A204.1 (cell line): Measurements from ENCODE around the gene CGB7.
"Not testable (repeated sequence)": the region's sequence is repeated elsewhere in the genome, so short reads cannot be mapped to it uniquely, and the experiment has no call there.

Experiments
- FAIRE-seq: peaks from 2 replicates; lab custom pipeline; 2012; peaks lifted over from hg19 to GRCh38; lab: Jason Lieb, UNC

CGB7 gene

DNA sequence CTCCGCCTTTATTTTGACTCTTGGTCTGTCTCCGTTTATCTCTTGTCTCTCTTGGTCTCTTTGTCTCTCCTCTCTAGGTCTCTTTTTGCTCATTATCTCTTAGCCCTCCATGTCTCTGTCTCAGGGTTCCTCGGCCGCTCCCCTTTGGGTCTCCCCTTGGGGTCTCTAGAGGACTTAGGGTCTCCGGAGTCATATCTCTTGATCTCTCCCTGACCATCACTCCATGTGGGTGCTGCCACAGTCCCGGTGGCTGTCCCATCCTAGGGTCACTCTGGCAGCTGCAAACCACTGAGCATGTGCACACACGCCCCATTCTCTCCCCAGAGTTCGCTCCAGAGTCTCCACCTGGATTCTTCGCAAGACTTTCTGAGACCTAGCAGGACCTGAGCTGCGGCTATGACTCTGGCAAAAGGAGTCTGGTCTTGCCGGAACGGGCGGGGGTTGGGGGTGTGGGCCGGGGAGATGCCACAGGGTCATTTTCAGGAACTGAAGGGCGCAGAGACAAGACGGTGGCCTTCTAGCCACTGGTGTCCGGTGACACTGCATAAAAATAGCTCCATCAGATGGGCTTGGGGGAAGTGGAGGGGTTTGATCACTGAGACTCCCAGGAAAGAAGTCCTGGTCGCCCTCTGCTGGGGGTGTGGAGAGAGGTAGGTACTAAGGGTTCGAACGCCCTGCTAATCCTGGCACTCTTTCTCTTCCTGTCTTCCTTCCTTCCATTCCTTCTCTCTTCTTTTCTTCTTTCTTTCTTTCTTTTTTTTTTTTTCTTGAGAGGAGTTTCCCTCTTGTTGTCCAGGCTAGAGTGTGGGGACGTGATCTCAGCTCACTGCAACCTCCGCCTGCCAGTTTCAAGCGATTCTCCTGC lies 16.2 kb upstream of the CGB7 start:
- no peak for FAIRE-seq

DNA sequence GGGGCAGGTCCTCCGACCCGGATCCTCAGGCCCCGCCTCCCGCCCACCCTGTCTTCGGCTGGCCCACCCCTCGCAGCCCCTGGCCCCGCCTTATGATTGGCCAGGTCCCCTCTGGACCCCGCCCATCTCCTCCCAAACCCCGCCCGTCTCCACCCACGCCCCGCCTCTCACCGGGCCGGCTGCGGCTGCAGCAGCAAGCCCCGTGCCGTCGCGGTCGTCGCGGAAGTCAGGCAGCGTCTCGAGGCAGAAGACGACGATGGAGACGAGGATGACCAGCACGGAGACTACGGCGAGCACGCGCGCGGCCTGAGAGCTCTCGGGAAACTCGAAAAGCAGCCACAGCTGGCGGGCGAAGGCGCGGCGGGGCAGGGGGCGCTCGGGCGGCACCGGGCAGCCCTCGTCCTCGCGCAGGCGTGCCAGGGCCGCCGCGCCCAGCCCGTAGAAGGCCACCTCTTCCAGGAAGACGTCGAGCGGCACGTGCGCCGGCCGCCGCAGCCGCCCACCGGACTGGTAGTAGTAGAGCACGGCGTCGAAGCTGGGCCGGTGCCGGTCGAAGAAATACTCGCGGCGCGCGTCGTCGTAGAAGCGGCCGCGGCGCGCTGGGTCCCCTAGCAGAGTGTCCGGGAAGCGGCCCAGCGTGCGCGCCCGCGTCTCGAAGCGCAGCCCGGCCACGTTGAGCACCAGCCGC lies 14.5 kb upstream of the CGB7 start:
- FAIRE-seq = no peak

DNA sequence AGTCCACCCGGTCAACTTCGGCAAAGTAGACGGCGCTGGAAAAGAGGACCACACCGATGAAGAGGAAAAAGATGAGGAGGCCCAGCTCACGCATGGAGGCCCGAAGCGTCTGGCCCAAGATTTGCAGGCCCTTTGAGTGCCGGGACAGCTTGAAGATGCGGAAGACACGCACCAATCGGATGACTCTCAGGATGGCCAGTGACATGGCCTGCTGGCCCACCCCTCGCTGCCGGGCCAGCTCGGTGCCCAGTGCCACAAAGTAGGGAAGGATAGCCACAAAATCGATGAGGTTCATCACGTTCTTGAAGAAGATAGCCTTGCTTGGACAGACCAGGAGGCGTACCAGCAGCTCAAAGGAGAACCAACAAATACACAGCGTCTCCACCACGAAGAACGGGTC lies 12.9 kb upstream of the CGB7 start:
- no peak for FAIRE-seq

DNA sequence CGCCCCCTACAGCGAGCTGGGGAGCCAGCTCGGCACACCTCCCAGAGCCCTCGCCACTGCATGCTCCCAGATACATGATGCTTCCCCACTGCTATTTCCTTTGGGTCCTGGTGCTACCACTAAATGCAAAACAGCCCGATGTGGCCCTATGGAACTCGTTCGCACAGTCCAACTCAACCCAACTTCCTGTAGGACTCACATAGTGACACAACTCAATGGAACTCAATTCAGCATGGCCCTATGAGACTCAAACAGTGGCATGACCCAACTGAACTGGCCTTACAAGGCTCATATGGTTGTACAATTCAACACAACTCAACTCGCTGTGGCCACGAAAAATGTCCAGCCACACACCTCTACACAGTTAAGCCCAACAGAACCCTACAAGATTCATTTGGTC lies 11.5 kb upstream of the CGB7 start:
- FAIRE-seq = no peak

DNA sequence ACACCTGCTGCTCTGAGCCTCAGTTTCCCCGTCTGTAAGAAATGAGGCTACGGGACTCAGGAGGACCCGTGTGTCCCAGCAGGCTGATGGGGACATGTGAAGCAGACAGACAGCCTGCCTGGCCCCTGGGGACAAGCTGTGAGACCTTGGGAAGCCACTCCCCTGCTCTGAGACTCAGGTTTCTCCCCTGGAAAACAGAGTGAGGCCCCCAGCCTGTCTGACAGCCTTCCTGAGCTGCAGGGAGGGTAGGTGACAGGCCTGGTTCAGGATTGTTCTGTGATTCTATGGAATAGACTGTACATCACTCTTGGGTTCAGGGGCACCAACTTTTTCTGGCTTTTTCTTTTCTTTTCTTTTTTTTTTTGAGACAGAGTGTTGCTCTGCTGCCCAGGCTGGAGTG lies 10.0 kb upstream of the CGB7 start:
- no peak for FAIRE-seq

DNA sequence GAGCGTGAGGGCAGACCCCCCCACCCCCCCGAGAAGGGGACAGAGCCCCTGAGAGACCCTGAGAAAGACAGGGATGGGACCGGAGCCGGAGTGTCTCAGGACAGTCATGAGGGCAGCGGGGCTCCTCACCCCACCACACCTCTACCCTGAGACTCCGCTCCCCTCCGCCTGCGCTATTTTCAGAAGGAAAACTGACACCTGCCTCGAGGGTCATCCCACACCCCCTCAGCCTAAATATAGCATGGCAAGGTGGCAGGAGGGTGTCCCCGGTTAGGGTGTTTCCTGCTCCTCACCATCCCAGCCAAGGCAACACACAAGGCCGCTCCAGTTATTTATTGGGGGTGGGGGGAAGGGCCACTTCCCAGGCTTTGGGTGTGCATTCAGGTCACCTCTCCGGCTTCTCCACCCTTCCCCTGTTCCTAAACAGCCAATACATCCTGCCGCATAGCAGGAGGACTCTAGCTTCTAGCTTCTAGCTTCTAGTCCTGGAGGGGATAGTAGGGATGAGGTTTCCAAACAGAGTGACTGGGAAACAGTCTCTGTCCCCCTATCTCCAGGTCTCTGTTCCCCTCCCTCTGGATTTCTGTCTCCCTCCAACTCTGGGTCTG lies 8.5 kb upstream of the CGB7 start:
- FAIRE-seq = no peak

DNA sequence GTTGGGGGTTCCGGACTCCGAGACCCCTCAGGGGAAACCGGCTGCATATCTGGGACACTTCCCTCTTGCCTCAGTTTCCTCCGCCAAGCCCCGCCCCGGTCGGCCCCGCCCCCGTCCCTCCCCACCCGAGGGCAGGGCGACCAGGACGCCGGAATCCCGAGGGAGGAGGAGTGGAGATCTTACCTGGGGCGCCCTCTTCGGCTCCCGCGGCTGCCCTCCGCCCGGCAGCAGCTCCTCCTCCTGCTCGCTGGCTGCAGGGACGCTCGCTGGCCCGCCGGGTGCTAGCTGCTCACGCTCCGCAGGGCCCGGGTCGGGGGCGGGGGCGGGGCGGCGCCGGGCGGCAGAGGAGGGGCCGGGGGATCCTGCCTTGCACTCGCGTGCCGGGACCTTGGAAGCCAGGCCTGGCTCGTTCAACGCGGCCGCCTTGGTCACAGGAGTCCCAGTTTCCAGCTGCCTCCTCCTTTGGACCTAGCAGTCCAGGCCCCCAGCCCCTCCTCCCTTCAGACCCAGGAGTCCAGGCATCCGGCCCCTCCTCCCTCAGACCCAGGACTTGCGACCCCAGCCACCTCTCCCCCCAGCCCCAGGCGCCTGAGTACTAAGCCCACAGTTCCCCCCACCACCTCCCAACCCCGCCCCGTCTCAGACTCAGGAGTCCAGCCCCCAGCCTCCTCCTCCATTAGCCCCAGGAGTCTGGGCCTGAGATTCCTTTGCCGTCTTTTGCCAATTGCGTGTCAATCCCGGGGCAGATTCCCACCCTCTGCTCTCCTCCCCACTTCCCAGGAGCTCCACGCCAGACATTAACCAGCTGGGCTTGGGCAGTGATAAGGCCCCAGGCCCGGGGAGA lies 7.4 kb upstream of the CGB7 start, which contains the start of gene NTF4:
Gene NTF4, minus strand, starts transcription at position 51 of the 844 bp plus-strand sequence. CDS start 2,821 bp downstream, outside the sequence.
- no peak for FAIRE-seq

DNA sequence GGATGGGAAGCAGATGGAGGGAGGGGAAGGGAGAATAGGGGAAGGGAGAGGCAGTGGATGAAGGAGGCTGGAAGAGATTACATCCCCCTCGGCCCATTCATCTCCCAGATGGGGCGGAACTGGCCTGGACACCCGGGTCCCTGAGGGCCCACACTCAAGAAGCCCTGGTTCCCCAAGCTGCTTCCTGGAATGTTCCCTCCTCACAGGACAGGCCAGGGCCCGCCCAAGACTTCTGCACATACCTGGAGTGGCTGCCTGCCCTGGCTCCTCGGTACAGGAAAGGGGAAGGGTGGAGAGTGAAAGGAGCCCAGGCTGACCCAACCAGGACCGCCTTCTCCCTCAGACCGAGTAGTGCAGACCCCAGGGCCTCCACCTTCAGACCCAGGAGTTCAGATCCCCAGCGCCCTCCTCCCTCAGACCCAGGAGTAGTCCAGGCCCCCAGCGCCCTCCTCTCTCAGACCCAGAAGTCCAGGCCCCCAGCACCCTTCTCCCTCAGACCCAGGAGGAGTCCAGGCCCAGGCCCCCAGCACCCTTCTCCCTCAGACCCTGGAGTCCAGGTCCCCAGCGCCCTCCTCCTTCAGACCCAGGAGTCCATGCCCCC lies 6.6 kb upstream of the CGB7 start:
- FAIRE-seq = no peak

DNA sequence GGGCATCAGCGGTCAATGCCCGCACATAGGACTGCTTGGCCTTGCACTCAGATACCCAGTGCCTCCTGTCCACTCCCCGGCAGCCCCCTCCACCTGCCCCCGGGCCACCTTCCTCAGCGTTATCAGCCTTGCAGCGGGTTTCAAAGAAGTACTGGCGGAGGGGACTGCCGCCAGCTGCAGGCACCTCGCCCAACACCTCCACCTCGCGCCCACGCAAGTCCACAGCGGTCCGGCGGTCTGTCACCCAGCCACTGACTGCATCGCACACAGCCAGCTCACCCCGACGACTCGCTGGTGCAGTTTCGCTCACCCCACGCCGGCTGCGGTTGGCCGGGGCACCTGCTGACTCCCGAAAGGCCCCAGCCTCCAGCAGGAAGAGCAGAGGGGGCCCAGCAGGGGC lies 3.9 kb upstream of the CGB7 start:
- FAIRE-seq = no peak

DNA sequence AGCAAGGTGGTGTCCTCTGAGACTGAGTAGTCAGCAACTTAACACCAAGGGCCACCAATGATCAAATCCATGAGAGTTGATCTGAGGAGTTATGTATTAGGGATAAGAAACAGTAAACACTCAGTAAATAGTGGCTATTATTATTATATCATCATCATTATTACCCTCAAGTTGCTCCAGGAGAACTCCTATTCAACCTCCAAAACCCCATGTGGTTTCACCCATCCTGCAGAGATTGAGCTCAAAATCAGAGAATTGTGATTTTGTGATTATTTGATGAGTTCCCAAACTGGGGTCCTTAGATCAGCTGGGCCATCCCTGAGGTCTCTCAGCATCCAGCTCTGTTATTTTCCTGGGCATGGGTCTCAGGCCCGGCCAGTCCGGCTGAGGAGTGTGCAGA lies 3.5 kb upstream of the CGB7 start:
- FAIRE-seq = no peak

DNA sequence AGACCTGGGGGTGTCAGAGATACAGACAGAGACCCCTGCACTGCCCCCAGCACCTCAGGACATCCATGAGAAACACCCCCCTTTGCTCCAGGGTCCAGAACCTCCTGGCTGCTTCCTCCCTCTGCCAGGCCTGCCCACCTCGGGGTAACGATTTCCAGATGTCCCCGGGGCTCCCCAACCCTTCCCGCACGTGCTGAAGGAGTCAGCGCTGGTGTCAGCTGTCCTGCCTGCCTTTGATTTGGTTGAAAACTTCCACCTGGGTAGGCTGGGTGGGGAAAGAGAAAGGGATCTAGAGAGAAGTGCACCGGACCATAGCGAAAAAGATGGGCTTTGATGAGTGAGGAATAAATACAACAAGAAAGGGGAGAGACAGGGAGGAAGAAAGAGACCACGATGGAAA lies 1.5 kb upstream of the CGB7 start:
- no peak for FAIRE-seq

DNA sequence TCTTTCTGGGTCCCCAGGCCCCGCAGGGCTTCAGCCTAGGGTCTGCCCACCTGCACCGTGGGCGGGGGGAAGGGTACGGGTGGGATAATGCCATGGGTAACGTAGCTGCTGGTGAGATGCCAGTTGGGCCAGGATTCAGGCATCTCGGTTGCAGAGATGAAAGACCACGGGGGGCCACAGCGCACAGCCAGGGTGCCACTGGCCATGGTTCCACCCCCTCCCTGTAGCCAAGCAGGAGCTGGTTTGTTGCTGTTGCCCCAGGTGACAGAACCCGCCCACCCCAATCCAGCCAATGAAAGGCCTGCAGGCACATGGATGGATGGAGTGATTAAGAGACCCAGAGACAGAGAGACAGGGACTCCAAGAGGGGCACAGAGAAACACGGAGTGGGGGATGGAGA lies 1.0 kb upstream of the CGB7 start:
- FAIRE-seq = no peak

DNA sequence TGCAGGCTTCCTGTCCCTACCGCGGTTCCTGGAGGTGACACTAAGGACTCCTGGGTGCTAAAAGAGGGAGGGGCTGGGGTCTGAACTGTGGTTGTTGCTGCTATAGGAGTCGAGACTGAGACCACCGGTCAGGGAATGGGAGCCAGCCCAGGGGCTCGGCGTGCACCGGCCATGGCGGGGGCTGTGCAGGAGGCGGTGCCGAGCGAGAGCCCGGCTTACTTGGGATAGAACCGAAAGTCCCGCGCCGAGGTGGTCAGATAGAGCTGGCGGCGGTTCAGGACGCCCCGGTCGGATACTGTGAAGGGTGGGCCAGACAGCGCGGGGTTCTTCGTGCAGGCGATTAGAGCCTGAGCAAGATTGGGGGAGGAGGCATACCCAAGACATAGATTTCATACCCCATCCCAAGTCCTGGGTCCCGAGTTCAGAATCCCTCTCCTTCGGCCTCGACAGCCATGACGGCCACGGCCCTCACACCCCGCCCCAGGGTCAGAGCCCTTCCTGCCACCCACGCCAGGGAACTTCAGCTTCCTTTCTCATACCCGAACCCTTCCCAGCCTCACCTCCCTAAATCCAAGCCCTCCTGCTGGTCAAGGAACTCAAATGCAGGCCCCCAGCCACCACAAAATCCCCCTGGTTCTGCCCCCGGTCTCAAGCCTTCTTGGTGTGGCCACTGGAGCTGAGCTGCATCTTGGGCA lies 500 bp downstream of the CGB7 start:
- FAIRE-seq = not testable (repeated sequence)

DNA sequence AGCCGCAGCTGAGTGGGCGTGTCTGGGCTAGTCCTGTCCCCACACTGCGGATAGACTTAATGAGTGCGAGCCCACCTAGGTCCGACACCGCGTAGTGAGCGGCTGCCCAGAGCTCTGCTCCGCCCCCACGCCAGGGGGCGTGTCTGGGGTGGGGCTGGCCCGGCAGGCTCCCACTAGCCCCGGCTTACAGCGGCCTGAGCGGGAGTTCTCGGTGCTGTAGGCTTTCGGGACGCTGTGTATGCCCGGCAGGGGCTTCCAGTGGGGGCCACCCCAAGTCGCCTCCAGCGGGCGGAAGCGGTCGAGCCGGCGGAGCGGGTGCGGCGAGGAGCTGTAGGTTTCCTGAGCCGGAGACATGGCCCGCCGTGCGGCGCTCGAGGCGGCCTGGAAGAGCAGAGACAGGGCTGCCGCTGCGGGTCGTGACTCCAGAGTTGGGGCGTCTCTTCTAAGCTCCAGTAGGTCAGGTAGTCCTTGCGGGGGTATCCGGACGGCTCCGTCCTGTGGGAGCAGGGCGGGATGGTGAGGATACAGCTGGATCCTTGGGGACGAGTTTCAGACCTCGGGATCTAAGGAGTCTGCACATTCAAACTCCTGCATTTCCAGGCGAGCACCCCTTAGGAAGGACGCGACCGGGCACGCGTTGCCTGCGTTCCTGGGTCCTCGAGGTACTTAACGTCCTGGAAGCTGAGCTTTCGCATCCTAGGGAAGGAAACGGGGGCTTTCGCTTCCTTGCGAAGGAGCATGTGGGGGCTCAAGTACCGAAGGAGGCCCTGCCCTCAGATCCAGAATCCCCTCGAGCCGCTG lies 1.2 kb downstream of the CGB7 start:
- FAIRE-seq = no peak

DNA sequence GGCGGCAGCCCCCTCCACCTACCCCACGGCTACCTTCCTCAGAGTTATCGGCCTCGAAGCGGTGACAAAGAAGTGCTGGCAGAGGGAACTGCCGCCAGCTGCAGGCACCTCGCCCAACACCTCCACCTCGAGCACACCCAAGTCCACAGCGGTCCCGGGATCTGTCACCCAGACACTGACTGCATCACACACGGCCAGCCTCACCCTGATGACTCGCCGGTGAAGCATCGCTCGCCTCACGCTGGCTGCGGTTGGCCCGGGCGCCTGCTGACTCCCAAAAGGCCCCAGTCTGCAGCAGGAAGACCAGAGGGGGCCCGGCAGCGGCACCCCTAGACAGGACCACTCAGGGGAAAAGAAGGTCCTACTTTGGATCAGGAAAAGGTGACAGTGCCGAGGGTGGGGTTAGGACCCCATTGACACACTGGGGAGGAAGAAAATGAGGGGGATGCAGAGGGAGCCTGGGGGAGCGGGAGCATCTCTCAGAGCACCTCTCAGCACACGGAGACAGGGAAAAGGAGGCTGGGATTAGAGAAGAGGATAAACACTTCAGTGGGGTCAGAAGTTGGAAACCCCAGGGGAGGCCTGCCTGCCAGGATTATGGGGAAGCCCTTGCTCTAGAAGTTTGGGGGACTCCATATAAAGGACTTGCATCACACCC lies 7.0 kb downstream of the CGB7 start:
- not testable (repeated sequence) for FAIRE-seq

DNA sequence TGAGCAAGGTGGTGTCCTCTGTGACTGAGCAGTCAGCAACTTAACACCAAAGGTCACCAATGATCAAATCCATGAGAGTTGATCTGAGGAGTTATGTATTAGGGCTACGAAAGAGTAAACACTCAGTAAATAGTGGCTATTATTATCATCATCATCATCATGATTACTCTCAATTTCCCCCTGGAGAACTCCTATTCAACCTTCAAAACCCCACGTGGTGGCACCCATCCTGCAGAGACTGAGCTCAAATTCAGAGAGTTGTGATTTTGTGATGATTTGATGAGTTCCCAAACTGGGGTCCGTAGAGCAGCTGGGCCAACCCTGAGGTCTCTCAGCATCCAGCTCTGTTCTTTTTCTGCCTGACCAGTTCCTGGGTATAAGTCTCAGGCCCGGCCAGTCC lies 7.7 kb downstream of the CGB7 start:
- FAIRE-seq = not testable (repeated sequence)

DNA sequence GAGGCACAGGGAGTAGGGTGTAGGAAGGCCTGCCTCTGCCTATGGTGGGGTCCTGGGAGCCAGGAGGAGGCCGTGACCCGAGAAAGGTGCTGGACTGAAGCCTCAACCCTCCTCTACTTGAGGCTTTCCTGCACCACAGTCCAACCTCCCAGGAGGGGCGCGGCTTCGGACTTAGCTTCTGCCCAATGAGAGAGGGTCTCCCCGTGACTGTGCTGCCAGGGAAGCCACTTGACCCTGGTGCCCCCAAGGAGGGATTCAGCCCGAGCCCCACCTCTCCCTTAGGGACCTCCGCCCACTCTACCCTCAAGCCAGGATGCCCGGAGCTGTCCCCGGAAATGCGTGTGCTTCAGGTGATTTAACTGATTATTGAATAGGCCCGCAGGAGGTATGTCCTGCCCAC lies 8.5 kb downstream of the CGB7 start, which contains the start of gene CGB8:
Gene CGB8, minus strand, starts transcription at position 101 of the 400 bp plus-strand sequence. CDS start 372 bp downstream, outside the sequence.
- FAIRE-seq = not testable (repeated sequence)

DNA sequence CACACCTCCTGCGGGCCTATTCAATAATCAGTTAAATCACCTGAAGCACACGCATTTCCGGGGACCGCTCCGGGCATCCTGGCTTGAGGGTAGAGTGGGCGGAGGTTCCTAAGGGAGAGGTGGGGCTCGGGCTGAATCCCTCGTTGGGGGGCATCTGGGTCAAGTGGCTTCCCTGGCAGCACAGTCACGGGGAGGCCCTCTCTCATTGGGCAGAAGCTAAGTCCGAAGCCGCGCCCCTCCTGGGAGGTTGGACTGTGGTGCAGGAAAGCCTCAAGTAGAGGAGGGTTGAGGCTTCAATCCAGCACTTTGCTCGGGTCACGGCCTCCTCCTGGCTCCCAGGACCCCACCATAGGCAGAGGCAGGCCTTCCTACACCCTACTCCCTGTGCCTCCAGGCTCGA lies 14.0 kb downstream of the CGB7 start, which contains the start of gene CGB5:
Gene CGB5, plus strand, starts transcription at position 301 of the 400 bp plus-strand sequence. CDS start 362 bp downstream, outside the sequence.
- not testable (repeated sequence) for FAIRE-seq

DNA sequence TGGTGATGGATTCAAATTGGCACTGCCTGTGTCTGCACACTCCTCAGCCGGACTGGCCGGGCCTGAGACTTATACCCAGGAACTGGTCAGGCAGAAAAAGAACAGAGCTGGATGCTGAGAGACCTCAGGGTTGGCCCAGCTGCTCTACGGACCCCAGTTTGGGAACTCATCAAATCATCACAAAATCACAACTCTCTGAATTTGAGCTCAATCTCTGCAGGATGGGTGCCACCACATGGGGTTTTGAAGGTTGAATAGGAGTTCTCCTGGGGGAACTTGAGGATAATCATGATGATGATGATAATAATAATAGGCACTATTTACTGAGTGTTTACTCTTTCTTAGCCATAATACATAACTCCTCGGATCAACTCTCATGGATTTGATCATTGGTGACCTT lies 14.9 kb downstream of the CGB7 start:
- FAIRE-seq = not testable (repeated sequence)
